Hematopoietic multipotent progenitor cell treated with erythropoietin and hydrocortisone succinate and interleukin-3 and kit ligand, for 4 days (in vitro differentiated cells): Measurements from ENCODE around the gene TBC1D14.

Source experiments
- DNase-seq: peaks from one replicate; pipeline ENCODE4 v3.0.0-alpha.2; 2015

The TBC1D14 gene

DNA sequence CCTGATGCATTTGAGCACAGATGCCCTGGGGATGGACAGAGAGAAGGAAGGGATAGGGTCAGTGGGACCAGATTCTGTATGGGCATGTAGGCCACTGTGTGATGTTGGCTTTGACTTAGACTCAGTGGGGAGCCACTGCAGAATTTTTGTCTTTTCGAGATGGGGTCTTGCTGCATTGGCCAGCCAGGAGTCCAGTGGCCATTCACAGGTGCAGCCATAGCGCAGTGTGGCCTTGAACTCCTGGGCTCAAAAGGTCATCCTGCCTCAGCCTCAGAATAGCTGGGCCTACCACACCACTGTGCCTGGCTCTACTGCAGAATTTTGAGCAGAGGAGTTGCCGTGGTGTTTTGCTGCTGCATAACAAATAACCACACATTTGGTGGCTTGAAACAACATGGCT, 22.8 kb downstream of the TBC1D14 start:
- no peak for DNase-seq

DNA sequence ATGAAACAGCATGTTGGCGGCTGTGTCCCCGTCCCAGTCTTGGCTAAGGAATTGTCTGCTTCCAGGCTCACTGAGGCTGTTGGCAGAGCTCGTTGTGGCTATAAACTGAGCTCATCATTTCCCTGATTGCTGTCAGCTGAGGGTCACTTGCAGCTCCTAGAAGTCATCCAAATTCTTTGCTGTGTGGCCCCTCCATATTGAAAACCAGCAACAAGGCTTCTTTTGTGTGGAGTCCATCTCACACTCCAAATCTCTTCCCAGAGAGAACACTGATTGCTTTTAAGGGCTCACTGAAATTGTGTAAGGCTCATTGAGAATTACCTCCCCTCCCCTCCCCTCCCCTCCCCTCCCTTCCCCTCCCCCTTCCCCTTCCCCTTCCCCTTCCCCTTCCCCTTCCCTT, 23.3 kb downstream of the TBC1D14 start:
- no peak for DNase-seq

DNA sequence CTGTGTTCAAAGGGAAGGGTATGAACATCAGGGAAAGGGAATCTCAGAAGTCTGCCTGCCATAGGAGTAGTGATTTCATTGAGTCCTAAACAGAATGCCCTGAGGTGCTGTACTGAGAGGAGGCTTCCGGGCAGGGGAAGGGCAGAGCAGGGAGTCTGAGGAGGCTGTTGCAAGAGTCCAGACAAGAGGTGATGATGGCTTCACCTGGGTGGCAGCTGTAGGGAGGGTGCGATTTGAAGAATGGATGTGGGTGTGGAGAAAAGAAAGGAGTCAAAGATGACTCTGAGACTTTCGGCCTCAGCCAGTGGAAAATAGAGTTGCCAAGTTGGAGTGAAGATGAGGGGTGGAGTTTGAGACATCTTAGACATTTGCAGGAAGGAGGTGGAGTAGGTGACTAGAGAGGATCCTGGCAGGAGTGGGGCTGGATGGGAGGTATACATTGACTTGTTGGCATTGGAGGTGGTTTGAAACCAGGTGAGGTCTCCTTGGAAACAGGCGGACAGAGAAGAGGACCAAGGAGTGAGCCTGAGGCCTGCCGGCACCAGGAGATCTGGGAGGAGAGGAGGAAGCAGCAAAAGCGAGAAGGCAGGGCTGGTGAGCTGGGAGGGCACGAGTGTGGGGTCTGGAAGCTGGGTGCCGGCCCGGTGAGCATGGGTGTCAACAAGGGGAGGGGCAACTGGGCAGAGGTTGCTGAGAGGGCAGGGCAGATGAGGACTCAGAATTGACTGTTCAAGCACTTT, 24.2 kb downstream of the TBC1D14 start:
- no peak for DNase-seq

DNA sequence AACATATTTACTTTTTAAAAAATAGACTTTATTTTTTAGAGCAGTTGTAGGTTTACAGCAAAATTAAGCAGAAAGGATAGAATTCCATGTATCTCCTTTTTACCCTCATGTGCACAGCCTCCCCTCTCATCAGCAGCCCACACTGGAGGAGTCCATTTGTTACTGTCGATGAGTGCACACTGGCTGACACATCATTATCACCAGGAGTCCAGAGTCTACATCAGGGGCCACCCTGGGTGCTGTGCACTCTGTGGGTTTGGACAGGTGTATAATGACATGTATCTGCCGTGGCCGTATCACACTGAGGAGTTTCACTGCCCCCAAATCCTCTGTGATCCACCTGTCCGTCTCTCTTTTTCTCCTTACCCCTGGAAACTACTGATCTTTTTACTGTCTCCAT, 26.3 kb downstream of the TBC1D14 start:
- no peak for DNase-seq

DNA sequence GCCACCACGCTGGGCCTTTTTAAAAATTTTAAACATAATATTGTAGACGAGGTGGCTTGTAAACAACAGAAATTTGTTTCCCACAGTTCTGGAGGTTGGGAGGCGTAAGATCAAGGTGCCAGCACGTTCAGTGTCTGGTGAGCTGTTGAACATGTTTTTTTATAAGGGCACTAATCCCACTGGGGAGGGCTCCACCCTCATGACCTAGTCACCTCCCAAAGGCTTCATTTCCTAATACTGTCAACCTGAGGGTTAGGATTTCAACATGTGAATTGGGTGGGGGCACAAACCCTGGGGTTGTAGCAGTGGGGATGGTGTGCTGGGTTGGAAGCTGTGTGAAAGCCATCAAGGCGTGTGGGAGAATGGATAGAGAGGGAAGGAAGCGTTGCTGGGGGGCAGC, 27.6 kb downstream of the TBC1D14 start:
- DNase-seq: no peak

DNA sequence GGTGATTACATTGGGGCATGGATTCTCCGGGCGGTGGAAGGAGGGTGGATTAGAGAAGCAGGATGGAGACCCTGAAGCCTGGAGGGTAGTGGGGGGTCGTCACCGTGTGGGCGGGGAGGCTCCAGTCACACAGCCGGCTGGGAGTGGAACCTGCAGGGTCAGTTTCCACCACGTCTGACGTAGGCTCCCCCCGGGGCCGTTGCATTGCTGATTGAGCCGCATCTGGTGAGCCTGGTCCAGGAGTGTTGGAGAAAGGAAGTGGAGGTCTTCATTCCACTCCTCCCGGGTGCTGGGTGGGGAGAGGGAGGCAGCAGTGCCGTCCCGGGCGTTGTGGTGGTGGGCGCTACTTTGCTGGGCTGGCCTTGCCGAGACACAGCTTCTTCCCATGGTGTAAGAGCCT, 28.1 kb downstream of the TBC1D14 start:
- DNase-seq: no peak

DNA sequence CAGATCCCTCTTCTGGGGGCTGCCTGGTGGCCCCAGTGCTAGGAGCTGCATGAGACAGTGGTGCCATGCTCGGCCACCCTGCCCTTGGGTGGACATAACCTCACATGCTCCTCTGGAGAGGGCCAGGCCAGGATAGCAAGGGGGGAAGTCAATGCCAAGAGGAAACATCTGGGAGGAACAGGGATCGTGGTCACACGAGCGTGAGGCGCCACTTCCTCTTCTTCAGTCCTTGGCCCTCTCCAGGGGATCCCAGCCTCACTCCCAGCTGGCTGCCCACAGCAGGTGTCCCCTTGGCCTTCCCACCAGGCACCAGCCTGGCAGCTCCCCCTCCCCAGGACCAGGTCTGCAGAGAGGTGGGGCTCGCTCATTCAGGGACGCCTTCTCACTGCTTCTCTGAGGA, 28.6 kb downstream of the TBC1D14 start:
- DNase-seq: peak; percentile 69

DNA sequence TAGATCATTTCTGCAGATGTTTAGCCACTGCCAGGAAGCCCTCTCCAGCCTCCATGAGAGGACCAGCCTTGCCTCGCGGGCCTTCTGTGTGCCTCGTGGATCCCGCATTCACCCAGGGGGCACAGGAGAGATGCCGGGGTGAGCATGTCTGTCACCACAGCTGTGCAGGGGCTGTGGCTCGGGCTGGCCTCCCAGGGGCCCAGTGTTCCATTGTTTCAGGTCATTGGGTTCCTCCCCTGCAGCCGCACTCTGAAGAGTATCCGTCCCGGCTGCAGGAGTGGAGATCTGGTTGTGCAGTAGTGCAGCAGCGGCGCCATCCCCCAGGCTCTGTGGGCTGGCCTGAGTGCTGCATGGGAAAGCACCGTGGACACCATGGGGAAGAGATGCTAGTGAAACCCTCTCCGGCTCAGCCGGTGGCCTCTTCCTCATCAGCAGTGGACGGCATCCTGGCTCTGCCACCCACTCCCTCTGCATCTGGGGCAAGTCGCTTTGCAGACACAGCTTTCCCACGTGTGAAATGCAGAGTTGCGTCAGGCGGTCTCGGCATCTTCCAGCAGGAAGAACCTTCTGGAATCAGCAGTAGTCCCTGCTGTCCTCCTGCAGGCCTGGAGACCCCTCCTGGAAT, 29.1 kb downstream of the TBC1D14 start:
- DNase-seq: no peak

DNA sequence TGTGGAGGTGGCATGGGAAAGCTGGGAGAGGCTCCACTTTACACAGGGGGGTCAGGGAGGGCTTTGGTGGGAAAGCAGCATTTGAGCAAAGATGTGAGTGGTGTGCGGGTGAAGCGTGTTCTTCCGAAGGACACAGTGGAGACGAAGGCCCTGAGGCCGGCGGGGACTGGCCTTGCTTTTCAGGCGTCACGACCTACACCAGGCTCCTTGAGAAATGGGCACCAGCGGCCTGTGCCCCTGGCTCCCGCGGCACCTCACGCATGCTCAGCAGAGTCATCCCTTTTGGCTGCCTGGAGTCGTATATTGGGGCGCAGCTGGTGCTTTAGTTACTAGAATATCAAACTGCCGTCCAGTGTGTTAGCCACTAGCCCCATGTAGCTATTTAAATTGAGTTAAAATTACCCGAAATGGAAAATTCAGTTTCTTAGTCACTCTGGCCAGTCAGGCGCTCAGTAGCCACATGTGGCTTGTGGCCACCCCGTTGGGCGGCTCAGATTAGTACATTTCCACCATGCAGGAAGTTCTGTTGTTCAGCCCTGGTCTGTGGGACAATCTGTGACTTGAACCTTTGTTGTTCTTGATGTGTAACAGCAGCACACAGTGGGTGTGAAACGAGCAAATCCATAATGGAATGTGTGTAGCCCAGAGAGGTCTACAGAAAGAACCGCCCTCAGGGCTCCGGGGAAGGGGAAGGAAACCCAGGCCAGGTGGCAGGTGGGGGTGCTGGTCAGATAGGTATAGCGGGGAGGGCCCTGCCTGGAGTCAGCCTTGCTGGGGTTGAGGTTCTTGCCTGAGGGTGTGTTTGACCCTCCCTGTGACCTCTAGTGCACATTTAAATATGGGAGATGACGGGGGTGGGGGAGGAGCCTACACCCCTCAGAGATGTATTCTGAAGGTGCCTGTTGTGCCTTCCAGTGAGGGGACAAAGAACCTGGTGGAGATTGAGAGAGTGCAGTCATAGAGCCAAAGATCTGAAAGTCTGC, 30.4 kb downstream of the TBC1D14 start:
- DNase-seq: peak; percentile 62

DNA sequence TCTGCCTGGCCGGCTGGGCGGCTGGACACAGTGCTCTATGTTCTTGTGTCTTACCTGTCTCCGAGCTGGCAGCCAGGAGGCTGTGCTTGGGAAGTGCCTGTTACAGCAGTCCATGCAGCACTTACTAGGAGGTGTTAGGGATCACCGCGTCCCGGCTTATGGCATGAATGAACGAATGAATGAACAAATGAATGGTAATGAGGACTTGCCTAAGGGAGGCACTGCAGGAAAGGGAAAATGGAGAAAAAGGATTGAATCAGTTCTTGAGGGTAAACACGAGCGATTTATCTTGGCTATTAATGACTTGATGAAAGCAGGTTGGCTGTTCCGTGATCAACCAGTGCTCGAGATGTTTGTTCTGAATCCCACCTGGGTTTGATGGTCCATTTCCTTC, 31.1 kb downstream of the TBC1D14 start:
- DNase-seq: no peak

DNA sequence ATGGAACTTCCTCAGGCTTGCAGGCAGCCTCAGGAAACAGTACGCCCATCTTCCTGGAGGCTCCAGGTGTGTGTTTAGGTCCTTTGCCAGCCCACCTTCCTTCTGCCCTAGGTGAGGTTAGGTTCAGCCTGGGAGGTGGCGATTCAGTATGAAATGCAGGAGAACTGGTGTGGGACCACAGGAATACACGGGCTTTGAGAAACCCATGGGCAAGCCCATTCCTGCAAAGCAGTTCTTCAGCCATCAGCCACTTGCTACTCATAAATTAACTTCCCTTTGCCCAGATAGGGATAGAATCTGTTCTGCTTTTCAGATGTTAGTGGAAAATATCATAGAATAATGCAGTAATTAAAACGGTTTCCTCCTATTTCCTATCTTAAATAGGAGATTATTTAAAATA, 32.2 kb downstream of the TBC1D14 start:
- DNase-seq: peak; percentile 22

DNA sequence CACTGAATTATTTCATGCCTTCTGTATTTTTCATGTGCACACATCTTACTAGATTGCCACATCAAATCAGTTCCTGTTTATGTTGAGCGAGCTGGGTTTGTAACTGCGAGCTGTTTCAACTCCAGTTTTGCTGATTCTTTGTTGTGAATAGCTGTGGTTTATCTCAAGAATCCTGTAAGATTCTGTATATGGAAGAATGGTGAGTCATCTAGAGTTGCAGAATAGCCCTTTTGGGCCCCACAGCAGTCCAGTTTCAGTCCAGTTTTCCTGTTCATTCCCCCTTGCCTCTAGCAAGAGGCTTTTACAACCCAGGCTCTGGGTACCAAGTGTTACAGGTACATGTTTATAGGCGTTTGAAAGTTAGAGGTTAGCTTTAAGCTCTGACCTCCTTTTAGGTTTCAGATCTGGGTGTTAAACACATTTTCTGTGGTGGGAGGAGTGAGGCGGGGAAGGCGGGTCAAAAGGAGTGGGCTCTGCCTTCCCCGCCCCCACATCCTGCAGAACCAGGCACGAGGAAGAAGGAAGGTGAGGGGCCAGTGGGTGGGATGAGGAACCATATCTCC, 32.7 kb downstream of the TBC1D14 start:
- DNase-seq: peak; percentile 79

DNA sequence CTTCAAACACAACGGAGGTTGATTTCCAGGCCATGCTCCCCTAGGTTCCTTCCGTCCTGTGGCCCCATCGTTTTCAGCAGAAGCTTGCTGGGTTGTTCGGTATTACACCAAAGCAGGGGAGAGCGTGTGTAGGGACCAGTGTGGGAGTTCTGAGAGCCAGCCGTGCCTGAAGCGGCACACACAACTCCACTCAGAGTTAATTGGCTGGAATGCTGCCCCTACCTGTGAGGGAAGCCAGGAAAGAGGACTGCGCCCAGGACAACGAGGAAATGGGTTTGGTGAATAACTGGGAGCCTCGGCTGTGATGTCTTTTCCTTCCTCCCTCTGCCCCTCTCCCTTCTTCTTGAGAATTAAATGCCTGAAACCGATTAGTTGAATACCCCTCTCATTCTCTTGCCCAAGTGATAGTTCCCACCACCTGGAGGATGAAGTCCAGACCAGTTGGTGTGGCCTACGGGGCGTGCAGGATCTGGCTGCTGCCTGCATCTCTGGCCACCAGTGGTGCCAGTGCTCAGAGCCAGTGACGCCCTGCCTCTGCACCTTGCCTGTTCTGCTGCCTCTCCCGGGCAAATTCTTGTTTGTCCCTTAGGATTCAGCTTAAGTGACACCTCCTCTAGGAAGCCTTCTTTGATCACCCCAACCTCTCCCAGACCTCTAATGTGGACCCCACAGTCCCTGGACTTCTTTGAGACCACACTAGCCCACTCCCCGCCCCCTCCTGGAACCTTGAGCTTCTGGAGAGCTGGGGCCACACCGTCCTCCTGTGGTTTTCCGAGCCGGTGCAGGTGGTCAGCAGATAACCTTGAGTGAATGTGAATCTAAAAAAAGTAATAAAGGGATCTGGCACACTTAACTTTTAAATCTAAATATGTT, 33.6 kb downstream of the TBC1D14 start:
- DNase-seq: no peak

DNA sequence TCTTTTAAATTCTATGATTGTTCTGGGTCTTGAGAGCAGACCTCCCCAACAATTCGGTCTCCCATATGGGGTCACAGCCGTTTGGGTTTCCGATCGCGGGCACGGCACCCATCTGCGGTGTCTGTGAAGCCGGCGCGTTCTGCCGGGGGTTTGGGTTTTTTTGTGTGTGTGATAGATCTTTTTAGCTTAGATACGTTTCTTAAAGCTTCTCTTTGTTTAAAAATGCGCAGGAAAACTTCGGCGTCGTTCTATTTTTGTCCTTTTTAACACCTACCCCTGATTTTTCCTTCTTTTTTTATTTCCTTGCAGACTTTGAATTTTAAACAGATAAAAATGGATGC, 34.2 kb downstream of the TBC1D14 start:
- no peak for DNase-seq

DNA sequence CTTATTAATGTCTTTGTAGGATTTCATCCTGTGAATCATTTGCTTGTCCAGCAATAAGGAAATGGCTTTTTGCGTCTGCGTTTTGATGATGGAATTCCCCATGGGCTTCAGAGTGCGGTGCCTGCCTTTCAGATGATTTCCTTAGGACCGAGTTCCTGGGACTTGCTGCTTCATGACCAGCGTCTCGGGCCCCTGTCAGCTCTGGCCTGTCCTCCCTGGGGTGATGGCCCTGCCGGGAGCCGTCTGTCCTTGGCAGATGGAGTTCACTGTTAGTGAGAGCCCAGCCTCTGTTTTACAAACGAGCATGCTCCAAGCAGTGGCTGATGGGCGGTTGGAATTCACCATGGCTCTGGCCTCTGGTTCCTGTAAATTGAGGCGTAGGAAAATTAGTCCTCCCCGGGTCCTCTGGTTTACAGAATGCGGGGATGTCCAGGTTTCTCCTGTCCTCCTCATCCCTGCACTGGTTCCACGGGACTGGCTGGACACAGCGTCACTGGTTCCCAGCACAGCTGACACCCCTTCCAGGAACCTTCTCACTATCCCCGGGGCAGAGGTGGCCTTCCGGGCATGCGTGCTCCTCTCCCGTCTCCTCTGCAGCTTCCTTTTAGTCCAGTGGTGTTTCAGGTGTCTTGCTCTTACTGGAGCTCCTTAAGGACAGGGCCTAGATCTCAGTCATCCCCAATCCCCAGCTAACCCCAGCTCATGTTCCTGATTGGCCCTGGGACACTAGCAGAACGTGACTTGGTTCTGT, 34.9 kb downstream of the TBC1D14 start:
- no peak for DNase-seq

DNA sequence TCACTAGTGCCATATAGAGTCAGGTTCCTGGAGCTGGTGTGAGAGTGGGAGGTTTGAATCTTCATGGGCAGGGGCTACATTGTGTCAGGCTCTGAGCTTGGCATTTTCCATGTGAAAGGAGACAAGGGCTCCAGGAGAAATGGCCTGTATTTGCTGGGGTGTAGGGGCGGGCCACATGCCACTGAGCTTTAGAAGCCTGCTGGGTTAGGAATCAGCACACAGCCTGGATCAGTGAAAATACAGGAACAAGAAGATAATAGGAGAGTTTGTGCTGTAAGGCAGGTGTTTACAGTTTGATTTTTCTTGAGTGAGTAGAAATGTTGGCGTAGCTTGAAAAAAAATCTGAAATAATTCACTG, 35.4 kb downstream of the TBC1D14 start:
- DNase-seq: no peak

DNA sequence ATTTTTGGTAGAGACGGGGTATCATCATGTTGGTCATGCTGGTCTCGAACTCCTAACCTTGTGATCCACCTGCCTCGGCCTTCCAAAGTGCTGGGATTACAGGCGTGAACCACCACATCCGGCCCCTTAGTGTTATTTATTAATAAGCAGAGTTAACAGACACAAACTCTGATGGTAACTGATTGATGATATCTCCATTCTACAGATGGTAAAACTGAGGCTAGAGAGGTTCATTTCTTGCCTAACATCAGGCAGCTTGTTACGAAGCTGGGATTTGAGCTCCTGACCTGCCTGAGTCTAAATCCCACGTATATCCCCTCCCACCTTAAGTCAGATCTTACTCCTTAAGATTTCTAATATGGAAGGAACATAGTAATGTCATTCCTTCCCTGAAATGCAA, 36.9 kb downstream of the TBC1D14 start:
- DNase-seq: no peak

DNA sequence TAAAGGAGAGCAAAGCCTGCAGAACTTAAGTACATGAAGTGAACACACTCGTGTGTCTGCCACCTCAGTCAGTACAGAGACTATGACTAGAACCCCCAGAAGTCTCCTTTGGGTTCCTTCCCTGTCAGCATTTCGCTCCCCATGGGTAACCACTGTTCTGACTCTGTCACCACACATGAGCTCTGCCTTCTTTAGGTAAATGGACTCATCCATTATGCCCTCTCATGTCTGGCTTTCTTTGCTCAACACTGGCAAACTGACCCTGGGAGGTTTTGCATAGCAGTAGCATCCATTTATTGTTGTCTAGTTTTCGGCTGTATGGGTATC, 38.5 kb downstream of the TBC1D14 start:
- no peak for DNase-seq

DNA sequence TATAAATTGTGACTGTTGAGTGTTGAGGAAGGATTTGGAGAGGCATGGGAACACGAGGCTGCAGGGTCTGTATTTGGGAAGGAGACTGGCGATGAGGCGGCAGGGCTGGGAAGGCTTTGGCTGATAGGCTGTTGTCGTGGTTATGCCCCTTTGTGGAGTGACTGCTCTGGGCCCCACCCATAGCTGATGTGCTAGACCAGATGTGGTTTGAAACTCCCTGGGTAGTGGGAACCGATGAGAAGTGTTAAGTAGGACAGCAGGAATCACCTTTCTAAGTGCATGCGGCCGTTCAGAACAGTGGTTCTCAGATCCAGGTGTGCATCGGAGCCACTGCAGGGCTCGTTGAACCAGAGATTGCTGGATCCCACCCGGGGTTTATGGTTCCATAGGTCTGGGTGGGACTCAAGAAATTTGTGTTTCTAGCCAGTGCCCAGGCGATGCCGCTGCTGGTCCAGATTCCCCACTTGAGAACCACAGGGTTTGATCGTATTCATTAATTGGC, 42.3 kb downstream of the TBC1D14 start:
- peak; percentile 73 for DNase-seq

DNA sequence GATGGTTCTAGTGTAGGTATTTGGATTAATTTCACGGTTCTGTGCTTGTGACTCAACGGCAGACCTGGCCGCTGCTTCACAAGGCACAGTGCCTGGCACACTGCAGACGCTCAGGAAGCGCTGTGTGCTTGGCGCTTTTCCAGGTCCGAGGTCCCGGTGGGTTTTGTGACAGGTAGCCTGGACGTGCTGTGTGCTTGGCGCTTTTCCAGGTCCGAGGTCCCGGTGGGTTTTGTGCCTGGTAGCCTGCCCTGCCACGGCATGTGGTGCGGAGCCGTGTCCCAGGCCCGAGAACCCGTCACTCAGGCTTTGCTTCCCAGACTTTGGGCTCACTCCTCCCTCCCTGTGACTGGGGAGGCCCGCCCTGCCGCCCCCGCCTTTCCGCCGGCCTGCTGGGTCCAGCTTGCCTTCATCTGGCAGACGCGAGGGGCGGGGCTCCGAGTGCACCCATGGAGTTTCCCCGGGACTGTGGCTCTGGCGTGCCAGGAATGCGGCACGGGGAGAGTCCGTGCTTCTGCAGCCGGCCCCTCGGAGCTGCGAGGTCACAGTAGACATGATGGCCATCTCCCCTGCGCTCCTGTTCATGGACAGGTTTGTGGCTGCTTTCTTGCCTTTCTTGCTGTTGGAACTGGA, 44.2 kb downstream of the TBC1D14 start:
- no peak for DNase-seq

DNA sequence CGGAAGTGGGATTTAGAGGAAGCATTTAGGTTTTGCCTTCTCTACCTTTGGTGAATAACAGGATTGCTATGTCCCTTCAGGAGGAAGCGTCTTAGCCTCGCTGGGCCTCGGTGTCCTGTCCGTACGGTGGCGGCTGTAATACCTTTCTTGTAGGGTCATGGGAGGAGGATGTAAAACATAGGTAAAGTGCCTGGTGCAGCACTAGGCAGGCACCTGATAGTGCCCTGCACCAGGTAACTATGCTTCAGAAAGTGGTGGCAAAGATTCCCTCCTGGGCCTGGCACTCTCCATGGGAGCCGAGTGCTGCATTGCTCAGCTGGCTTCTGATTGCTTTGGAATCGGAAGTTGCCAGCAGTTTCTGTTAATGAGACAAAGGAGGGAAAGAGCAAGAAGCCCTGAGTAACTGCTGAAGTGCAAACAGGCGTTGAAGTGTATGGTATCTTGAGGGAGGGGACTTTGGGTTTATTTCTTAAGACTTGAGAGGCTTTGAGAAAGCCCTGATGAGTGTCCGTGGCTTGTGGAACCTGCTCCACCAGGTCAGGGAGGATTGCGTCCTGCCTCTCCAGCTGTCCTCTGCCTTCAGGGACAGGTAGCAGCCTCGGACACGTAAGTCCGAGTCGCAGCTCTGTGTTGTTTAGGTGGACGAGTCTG, 45.8 kb downstream of the TBC1D14 start:
- DNase-seq: no peak
